ENCODE measurements around the gene CEP112. TPM values are rescaled to one million over a fixed set of nuclear protein-coding genes. Genes with fewer than 3 reads are reported as not detected.

Gene CEP112
- total RNA-seq: 3.3 and 3.5 TPM in 2 replicates

GRCh38 chr17:66191593-66192377, at the start of gene CEP112:
CEP112 (minus strand) TSS chr17:66192133.

GRCh38 chr17:66228887-66229782, 37.2 kb upstream of the CEP112 start, which contains the start of gene APOH:
APOH (minus strand) TSS chr17:66229415; CDS start chr17:66229379, 36 bp downstream.

Other genes with a start within 250 kb of the CEP112 start
- gene APOH, start 37.3 kb upstream of the CEP112 start, total RNA-seq: not detected in 2 replicates
- 19.8 and 20.3 TPM in 2 replicates for gene PRKCA, start 110.5 kb upstream of the CEP112 start, total RNA-seq